ENCODE measurements around the gene COL15A1. TPM values are rescaled to one million over a fixed set of nuclear protein-coding genes. Genes with fewer than 3 reads are reported as not detected.
"Not testable (repeated sequence)": the region's sequence is repeated elsewhere in the genome, so short reads cannot be mapped to it uniquely, and the experiment has no call there.

The COL15A1 gene
- total RNA-seq, 1 experiment from 2014 or later: not detected

- POLR2A ChIA-PET: interaction anchor here (0.7 to 1.4 kb wide), 2 partner anchors 9 to 28 kb away, joined by 3 to 4 read pairs; no protein-coding TSS in a partner anchor
- Mint-ChIP-seq H3K4me3 (ENCODE audit: unreplicated experiment) (no peak overlapping the region), H3K27me3 (ENCODE audit: insufficient read depth, unreplicated experiment) (peaks cover 32% of the 10 kb centered on the region), H3K9me3 (ENCODE audit: unreplicated experiment) (no peaks in the 10 kb centered on the region), H3K27ac (ENCODE audit: low read depth, unreplicated experiment) (no peak overlapping the region), H3K4me1 (ENCODE audit: insufficient read depth, unreplicated experiment) (no peaks in the 10 kb centered on the region), H3K36me3 (ENCODE audit: insufficient read depth, unreplicated experiment) (no peaks in the 10 kb centered on the region)
- no TSS peak for BruUV-seq (replicated peaks)
- DNase-seq (ENCODE audit: unreplicated experiment): no peak
- intact Hi-C loops (cut with micrococcal nuclease): no loop called here
- no peak for TF ChIP-seq CTCF (IDR thresholded peaks at IDR 0.05; ENCODE audit: unreplicated experiment)
- CTCF ChIA-PET: interaction anchor here (0.6 to 2.6 kb wide), 2 partner anchors 134 to 430 kb away, joined by 6 to 18 read pairs; no protein-coding TSS in a partner anchor
Measured at GRCh38 chr9:99006979-99007378, 63.3 kb downstream of the COL15A1 start.

GRCh38 chr9:99008203-99008602, 64.5 kb downstream of the COL15A1 start:
- no TSS peak for BruUV-seq (replicated peaks)
- no peaks in the 10 kb centered on the region for H3K36me3 Mint-ChIP-seq (ENCODE audit: insufficient read depth, unreplicated experiment)
- no peak overlapping the region for H3K4me3 Mint-ChIP-seq (ENCODE audit: unreplicated experiment)
- intact Hi-C loops (cut with micrococcal nuclease): no loop called here
- no peak for DNase-seq (ENCODE audit: unreplicated experiment)
- POLR2A ChIA-PET: no interaction called here
- CTCF ChIA-PET: interaction anchor here (0.6 to 1.2 kb wide), 4 partner anchors 11 to 133 kb away, joined by 3 to 4 read pairs (median 3); no protein-coding TSS in a partner anchor
- H3K9me3 Mint-ChIP-seq (ENCODE audit: unreplicated experiment): no peaks in the 10 kb centered on the region
- TF ChIP-seq CTCF (IDR thresholded peaks at IDR 0.05; ENCODE audit: unreplicated experiment): no peak
- peaks cover 32% of the 10 kb centered on the region for H3K27me3 Mint-ChIP-seq (ENCODE audit: insufficient read depth, unreplicated experiment)
- no peaks in the 10 kb centered on the region for H3K4me1 Mint-ChIP-seq (ENCODE audit: insufficient read depth, unreplicated experiment)
- no peak overlapping the region for H3K27ac Mint-ChIP-seq (ENCODE audit: low read depth, unreplicated experiment)

GRCh38 chr9:99010393-99010792, 66.7 kb downstream of the COL15A1 start:
- H3K36me3 Mint-ChIP-seq (ENCODE audit: insufficient read depth, unreplicated experiment); POLR2A ChIA-PET; BruUV-seq (replicated peaks); DNase-seq (ENCODE audit: unreplicated experiment); H3K4me1 Mint-ChIP-seq (ENCODE audit: insufficient read depth, unreplicated experiment); H3K27ac Mint-ChIP-seq (ENCODE audit: low read depth, unreplicated experiment); intact Hi-C loops (cut with micrococcal nuclease); H3K9me3 Mint-ChIP-seq (ENCODE audit: unreplicated experiment); H3K4me3 Mint-ChIP-seq (ENCODE audit: unreplicated experiment): not testable (repeated sequence)
- CTCF ChIA-PET: interaction anchor here (0.7 to 3.1 kb wide), 2 partner anchors 12 to 94 kb away, joined by 3 to 9 read pairs; no protein-coding TSS in a partner anchor
- peaks cover 12% of the 10 kb centered on the region for H3K27me3 Mint-ChIP-seq (ENCODE audit: insufficient read depth, unreplicated experiment)

DNA sequence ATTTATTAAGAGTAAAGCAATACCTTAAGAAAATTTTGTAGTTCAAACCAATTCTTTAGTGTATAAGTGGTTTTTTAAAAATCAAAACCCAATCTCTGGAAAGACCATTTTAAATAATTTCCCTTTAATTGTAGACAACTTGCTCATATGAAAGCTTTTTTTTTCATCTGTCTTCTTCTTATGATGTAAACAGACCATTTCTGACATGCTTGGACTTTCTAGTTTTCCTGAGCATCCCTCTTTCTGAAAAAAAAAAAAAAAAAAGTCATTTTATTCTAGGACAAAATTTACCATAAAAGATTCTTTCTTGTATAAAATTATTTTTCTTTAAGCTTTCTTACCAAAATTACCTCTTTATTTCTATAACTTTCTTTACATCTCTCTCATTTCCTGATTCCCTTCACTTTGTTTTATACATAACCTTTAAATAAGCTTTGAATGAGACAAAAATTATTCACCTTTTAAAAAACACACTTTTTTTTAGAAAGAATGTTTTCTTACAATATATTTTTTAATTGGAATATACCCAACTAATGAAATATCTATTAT, 67.5 kb downstream of the COL15A1 start:
- DNase-seq (ENCODE audit: unreplicated experiment): peak; percentile 40
- ChIA-PET CTCF (interaction anchor here (0.6 to 3.1 kb wide), 5 partner anchors 12 to 835 kb away, joined by 3 to 9 read pairs (median 4); no protein-coding TSS in a partner anchor), POLR2A (interaction anchor here (0.7 to 1.2 kb wide), 3 partner anchors 8 to 53 kb away, joined by 3 to 4 read pairs (median 4); no protein-coding TSS in a partner anchor)
- Mint-ChIP-seq H3K9me3 (ENCODE audit: unreplicated experiment) (no peaks in the 10 kb centered on the region), H3K4me3 (ENCODE audit: unreplicated experiment) (no peak overlapping the region), H3K36me3 (ENCODE audit: insufficient read depth, unreplicated experiment) (no peaks in the 10 kb centered on the region), H3K27ac (ENCODE audit: low read depth, unreplicated experiment) (no peak overlapping the region), H3K27me3 (ENCODE audit: insufficient read depth, unreplicated experiment) (peaks cover 4% of the 10 kb centered on the region), H3K4me1 (ENCODE audit: insufficient read depth, unreplicated experiment) (no peaks in the 10 kb centered on the region)
- no TSS peak for BruUV-seq (replicated peaks)
- no peak for TF ChIP-seq CTCF (IDR thresholded peaks at IDR 0.05; ENCODE audit: unreplicated experiment)
- intact Hi-C loops (cut with micrococcal nuclease): no loop called here

Data from MCF 10A (cell line).